K562 (cell line): ENCODE data around the gene OSCP1. TPM values are rescaled to one million over a fixed set of nuclear protein-coding genes. Genes with fewer than 3 reads are reported as not detected.

Experiments used
- EZH2 ChIP-seq: IDR thresholded peaks from 2 replicates; pipeline ENCODE4 v1.6.1; 2012; ENCODE audit warnings: low read depth, mild to moderate bottlenecking, inconsistent platforms, low read length, borderline replicate concordance
- FOXP4 ChIP-seq: sonication (generic); formaldehyde crosslinking; IDR thresholded peaks from 2 replicates; pipeline ENCODE4 v1.8.0; 2022; ENCODE audit warnings: mild to moderate bottlenecking, missing genetic modification reagents, borderline replicate concordance
- HDAC3 ChIP-seq: fragments of 450-650 bp; IDR thresholded peaks from 2 replicates; pipeline ENCODE4 v1.6.1; 2018; ENCODE audit warnings: borderline replicate concordance, mild to moderate bottlenecking, moderate library complexity; ENCODE audit not compliant: partially characterized antibody
- MCM2 ChIP-seq: fragments of 450-650 bp; IDR thresholded peaks from 2 replicates; pipeline ENCODE4 v1.6.1; 2017; ENCODE audit warnings: low read depth, mild to moderate bottlenecking
- PBX2 ChIP-seq, 2 experiments: IDR thresholded peaks in 1 of 2; conservative IDR thresholded peaks in 1 of 2; 2 replicates each; pipeline ENCODE4 v1.6.1; 2016; ENCODE audit warnings: low read depth in 2 of 2, mild to moderate bottlenecking in 1 of 2, missing compliant biosample characterization in 1 of 2, missing genetic modification characterization in 1 of 2, moderate library complexity in 1 of 2
- RAD21 ChIP-seq, 2 experiments: fragments of 250-450 bp in 1 of 2; fragments of 450-650 bp in 1 of 2; sonication (Bioruptor Pico) in 1 of 2; formaldehyde crosslinking in 1 of 2; IDR thresholded peaks in 1 of 2; conservative IDR thresholded peaks in 1 of 2; 2 replicates each; pipeline versions ENCODE4 v1.4.0 to v1.8.0; 2020 to 2022; ENCODE audit warnings: mild to moderate bottlenecking in 2 of 2, moderate library complexity in 1 of 2
- SMC3 ChIP-seq: conservative IDR thresholded peaks from 2 replicates; pipeline ENCODE4 v1.6.1; 2011; ENCODE audit warnings: low read depth, low read length, improper control_type of control experiment; ENCODE audit not compliant: insufficient read depth
- TCF7 ChIP-seq: sonication (generic); IDR thresholded peaks from 2 replicates; pipeline ENCODE4 v1.6.1; 2016; ENCODE audit warnings: antibody characterized with exemption, borderline replicate concordance
- TSC22D4 ChIP-seq: fragments of 450-650 bp; IDR thresholded peaks from 2 replicates; pipeline ENCODE4 v1.6.1; 2016; ENCODE audit warnings: missing genetic modification characterization, missing biosample characterization, control low read depth
- UBTF ChIP-seq, 2 experiments: IDR thresholded peaks; 2 replicates each; pipeline ENCODE4 v1.6.1; 2012; ENCODE audit warnings: improper control_type of control experiment in 2 of 2, low read depth in 2 of 2, low read length in 2 of 2, borderline replicate concordance in 1 of 2
- USF2 ChIP-seq: sonication (generic); formaldehyde crosslinking; IDR thresholded peaks from 2 replicates; pipeline ENCODE4 v1.5.0; 2020; ENCODE audit warnings: missing genetic modification reagents
- ZNF3 ChIP-seq: fragments of 250-450 bp; sonication (Bioruptor Pico); IDR thresholded peaks from 2 replicates; pipeline ENCODE4 v1.5.0; 2021; ENCODE audit warnings: mild to moderate bottlenecking, moderate library complexity
- ZNF79 ChIP-seq: fragments of 250-450 bp; sonication (Bioruptor Pico); IDR thresholded peaks from 2 replicates; pipeline ENCODE4 v1.4.0; 2020; ENCODE audit warnings: low read depth, mild to moderate bottlenecking, moderate library complexity
- polyA plus RNA-seq, 8 experiments: library from polyadenylated mRNA; depleted of rRNA in 4 of 8; stranded (reverse) in 5 of 8; unstranded in 3 of 8; fragments of >200 nt; fragmentation: Nextera tagmentation in 2 of 8; fragmentation: Illumina TruSeq in 1 of 8; extraction: Ambion mirVana in 2 of 8; extraction: Trizol in 1 of 8; gene quantifications; 2 replicates each; pipeline versions ENCODE4 v1.2.1 to v1.2.3, GENCODE V29; 2011 to 2014; ENCODE audit warnings: inconsistent platforms in 1 of 8, missing spikeins in 1 of 8
- total RNA-seq, 7 experiments: library from RNA; depleted of rRNA in 6 of 7; stranded (reverse); fragments of >200 nt in 6 of 7; fragmentation: Illumina TruSeq in 2 of 7; extraction: Trizol in 2 of 7; gene quantifications; 2 replicates each; pipeline versions ENCODE4 v1.2.1 to v1.2.3, GENCODE V29; 2011 to 2021; ENCODE audit warnings: low replicate concordance in 1 of 7
- TF ChIP-seq, protein P1 (sequence below): fragments of 250-450 bp; sonication (Bioruptor Pico); IDR thresholded peaks from 2 replicates; pipeline ENCODE4 v1.8.0; 2022; ENCODE audit warnings: moderate library complexity, mild to moderate bottlenecking, inconsistent platforms

OSCP1 gene
- total and polyA plus RNA-seq, 9 of the 15 experiments (the other 6 are each of a cell fraction or from before 2014, with no cell fraction given): 0.15 to 0.40 (median 0.33) TPM; not detected in 5

DNA sequence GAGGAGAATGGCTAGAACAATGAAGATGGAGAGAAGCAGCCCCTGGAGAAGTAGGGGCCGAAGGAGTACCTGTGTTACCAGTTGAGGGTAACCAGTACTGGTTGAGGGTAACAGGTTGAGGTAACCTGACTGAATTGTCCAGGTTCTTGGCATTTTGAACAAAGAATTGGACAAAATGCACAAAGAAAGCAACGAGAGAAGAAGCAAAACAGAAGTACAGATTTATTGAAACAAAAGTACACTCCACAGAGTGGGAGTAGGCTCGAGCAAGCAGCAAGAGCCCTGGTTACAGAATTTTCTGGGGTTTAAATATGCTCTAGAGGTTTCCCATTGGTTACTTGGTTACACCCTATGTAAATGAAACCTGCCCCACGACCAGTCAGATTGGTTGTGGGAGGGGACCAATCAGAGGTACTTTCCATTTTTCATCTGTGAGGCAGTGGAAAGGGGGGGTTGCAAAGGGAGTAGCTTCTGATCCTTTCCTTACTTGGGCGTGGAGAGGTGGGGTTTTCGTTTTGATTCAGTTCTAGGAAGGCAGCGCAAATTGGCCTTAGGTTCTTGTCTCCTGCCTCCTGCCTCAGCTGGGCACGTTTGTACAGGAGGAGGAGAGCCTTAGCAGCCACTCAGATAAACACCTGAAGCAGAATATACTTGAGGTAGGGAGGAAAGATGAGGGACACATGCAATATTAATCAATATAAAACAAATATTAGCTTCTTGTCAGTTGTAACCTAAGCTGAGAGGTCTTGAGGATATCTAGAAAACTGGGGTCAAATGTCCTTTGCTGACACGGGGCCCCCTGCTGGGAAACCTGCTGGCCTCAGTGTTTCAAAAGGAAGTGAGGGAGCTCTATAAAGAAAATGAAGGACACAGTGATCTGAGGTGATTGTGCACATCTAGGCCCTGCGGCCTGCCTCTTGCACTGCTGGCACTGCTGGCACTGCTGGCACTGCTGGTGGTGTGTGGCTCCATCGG, 38.3 kb downstream of the OSCP1 start (continued):
- TF ChIP-seq UBTF (IDR thresholded peaks at IDR 0.05; ENCODE audit: borderline replicate concordance in 1 of 2, low read depth in 2 of 2, low read length in 2 of 2) (no peak), USF2 (CRISPR knock-in tag) (no peak), EZH2 (no peak), TSC22D4 (no peak), PBX2 (CRISPR knock-in tag; IDR thresholded peaks at IDR 0.05; ENCODE audit: low read depth) (no peak), PBX2 (tag; conservative IDR thresholded peaks at IDR 0.05; ENCODE audit: low read depth) (peak; percentile 61; the same call in 1 of the 2 replicates), HDAC3 (no peak), ZNF79 (CRISPR knock-in tag) (no peak), RAD21 (CRISPR knock-in tag; conservative IDR thresholded peaks at IDR 0.05 in 1 of 2, IDR thresholded peaks at IDR 0.05 in 1 of 2) (peak in 1 of 2 experiments; percentile 23; a peak in 2 of 4 replicates), TCF7 (no peak), FOXP4 (CRISPR knock-in tag) (no peak), ZNF3 (CRISPR knock-in tag) (no peak), MCM2 (no peak), SMC3 (0 out of 2 replicates have a peak, but pooled peaks have one; percentile 9)
- TF ChIP-seq, protein P1, sequence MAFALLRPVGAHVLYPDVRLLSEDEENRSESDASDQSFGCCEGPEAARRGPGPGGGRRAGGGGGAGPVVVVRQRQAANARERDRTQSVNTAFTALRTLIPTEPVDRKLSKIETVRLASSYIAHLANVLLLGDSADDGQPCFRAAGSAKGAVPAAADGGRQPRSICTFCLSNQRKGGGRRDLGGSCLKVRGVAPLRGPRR (CRISPR knock-in tag): no peak
